Fibroblast of pulmonary artery (primary cell): ENCODE results near the gene RAMAC.
"Not testable (repeated sequence)": the region's sequence is repeated elsewhere in the genome, so short reads cannot be mapped to it uniquely, and the experiment has no call there.

Experiments used
- DNase-seq: peaks from one replicate; pipeline ENCODE4 v3.0.0-alpha.2; 2010; ENCODE audit warnings: low read depth
- H3K4me3 ChIP-seq: replicated peaks from 2 replicates; pipeline ENCODE4 v1.5.1; 2011; ENCODE audit warnings: low read depth, mild to moderate bottlenecking, control low read depth, low read length, moderate library complexity
- CTCF ChIP-seq: IDR thresholded peaks from 2 replicates; pipeline ENCODE4 v1.5.1; 2011; ENCODE audit warnings: mild to moderate bottlenecking, control low read depth, low read length, inconsistent platforms; ENCODE audit errors: missing control alignments

Gene RAMAC

GRCh38 chr15:82993144-82993543 is 7.1 kb downstream of the RAMAC start:
- no peak for TF ChIP-seq CTCF
- no peak for DNase-seq
- H3K4me3 ChIP-seq = no peak overlapping the region

- TF ChIP-seq CTCF = no peak
- DNase-seq = no peak
- H3K4me3 ChIP-seq = no peak overlapping the region
These were observed 9.1 kb downstream of the RAMAC start for GRCh38 chr15:82995076-82995475.

- DNase-seq = no peak
These were observed 9.9 kb downstream of the RAMAC start for GRCh38 chr15:82995938-82996337.

GRCh38 chr15:82999426-82999825 is 13.4 kb downstream of the RAMAC start:
- TF ChIP-seq CTCF = no peak
- H3K4me3 ChIP-seq = no peak overlapping the region
- no peak for DNase-seq

More at GRCh38 chr15:82995938-82996337, 9.9 kb downstream of the RAMAC start:
- no peak for TF ChIP-seq CTCF
- no peak overlapping the region for H3K4me3 ChIP-seq

GRCh38 chr15:82999905-83000671 is 14.1 kb downstream of the RAMAC start:
- H3K4me3 ChIP-seq = peak overlapping the region; percentile 35
- DNase-seq = peak; percentile 74
- peak; percentile 51 for TF ChIP-seq CTCF

- not testable (repeated sequence) for H3K4me3 ChIP-seq, DNase-seq
These were observed 14.6 kb downstream of the RAMAC start for GRCh38 chr15:83000672-83001031.

GRCh38 chr15:83010709-83011270 is 24.8 kb downstream of the RAMAC start:
- TF ChIP-seq CTCF = no peak
- H3K4me3 ChIP-seq = peak overlapping the region; percentile 100
- DNase-seq = peak; percentile 88
